Measurements from ENCODE around the gene AOX1.

DNA sequence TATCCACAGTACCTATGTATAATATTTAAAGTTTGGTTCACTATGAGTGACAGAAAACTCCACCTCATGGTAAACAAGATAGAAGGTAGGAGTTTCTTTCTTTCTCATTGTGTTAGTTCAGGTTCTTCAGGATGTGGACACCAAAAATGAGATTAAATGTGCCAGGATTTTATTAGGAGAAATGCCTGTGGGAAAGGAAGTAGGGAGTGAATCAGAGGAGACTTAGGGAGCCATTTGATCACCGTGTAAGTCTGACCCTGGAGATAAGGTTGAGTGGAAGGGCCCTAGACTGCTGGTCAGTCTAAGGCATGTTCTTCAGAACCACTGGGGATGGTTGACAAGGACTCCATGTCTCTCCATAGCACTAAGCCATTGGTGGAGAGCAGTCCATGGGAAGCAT lies 8.1 kb downstream of the AOX1 start:
- TF ChIP-seq CTCF (IDR thresholded peaks at IDR 0.05) (no peak), EZH2 (IDR thresholded peaks at IDR 0.05; ENCODE audit: borderline replicate concordance, insufficient read depth, low read depth, low read length, poor library complexity, severe bottlenecking) (no peak)

Data from B cell (primary cell).